HG03457 (cell line): ENCODE measurements around the gene MTF1.
"Not testable (repeated sequence)": the region's sequence is repeated elsewhere in the genome, so short reads cannot be mapped to it uniquely, and the experiment has no call there.

Source experiments
- ATAC-seq: cut with Tn5 transposase; IDR thresholded peaks from one replicate; pipeline ENCODE4 v1.9.1; 2021; ENCODE audit warnings: moderate number of reproducible peaks; ENCODE audit not compliant: unreplicated experiment

MTF1 gene

DNA sequence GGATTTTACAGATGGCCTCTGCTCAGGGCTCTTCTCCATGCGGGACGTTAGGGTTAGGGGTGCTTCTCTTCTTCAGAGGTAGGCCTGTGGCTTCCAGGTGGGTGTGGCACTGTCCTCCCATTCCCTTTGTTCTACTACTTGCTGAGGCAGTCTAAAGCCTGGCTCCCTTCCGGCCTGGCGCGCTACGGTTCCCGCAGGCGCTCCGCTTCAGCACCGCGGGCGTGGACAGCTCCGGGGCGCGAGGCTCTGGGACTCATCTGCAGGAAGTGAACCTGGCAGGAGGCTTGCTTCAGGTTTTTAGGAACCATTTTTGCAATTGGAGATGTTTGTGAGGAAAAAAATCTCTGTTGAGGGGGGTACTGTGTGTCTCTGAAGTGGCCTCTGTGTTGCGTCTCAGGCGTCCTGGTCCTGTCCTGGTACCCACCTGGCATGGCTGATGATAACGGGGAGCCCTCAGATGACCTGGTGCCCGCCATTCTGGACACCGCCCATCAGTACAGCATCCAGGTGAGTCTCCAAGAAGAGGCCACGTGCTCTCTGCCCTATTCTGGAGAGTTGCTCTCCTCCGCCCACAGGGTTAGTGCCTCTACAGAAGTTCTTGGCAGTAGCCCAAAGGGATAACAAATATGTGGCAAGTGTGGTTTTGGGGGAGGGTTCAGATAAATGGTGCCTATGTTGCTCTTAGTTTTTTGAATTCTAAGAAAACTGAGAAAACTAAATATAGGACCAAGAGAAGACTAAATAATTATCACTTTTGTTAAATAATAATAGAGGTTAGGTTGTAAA, 63.9 kb downstream of the MTF1 start:
- no peak for ATAC-seq

DNA sequence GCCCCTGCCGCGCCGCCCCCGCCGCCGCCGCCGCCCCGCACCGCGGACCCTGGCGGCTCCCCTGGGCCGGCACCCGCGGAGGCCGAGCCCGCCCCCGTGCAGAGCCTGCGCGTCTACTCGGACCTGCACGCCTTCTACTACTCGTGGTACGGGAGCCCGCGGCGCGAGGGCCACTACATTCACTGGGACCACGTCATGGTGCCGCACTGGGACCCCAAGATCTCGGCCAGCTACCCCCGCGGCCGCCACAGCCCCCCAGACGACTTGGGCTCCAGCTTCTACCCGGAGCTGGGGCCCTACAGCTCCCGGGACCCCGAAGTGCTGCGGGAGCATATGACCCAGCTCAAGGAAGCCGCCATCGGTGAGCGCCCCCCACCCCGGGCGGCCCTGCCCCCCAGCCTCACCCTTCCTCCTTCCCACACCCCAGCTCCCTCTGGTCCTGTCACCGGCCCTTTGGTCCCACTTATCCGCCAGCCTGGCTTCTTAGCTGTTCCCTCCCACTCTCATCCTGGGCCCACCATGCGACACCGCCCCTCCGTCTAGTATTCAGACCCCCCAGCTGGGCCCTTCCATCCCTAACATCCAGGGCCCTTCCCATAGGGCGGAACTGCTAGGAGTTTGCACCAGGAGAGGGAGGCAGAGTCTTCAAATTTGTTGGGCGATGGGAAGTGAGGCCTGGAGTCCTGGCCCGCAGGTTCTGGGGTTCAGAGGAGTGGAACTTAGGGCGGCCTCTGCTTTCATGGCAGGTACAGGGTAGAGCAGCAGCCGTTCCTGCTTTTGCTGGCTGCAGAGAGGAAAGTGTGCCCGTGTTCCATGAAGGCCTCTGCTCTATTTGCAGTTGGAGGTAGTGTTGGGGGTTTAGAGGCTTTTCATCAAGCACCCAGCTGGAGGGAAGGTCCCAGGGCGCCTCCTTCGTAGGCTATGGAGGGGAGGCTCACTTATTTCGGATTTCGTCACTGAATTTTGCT, 64.7 kb downstream of the MTF1 start:
- ATAC-seq = no peak

DNA sequence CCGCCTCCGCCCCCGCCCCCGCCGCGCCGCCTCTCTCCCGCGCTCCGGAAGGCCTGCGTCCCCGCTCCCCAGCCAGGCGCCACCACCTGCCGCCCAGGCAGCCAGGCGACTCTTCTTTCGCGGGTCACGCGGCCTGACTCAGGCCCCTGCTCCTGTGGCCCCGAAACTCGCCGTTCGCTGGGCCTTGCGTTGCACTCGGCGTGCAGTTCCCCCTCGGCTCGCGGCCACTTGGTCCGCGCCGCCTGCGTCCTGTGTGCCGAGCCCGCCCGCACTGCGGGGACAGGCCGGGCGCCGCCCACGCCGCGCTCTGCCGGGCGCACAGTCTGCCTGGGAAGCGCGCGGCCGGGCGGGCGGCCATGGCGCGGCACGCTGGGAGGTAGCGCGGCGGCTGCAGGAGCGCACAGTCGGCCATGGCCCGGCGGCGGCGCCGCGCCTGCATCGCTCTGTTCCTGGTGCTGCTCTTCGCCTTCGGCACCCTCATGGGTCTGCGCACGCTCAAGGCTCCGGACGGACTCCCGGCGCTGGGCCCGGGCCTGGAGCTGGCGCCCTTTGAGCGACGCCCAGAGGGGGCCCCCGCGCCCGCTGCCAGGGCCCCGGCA, 65.5 kb downstream of the MTF1 start, which contains the start of gene MANEAL:
Gene MANEAL (plus strand): TSS at position 75 of the 599 bp plus-strand sequence. CDS start 336 bp downstream, at position 411.
- ATAC-seq = no peak

GRCh38 chr1:37792943-37793686, 66.3 kb downstream of the MTF1 start:
- ATAC-seq = no peak

GRCh38 chr1:37782491-37782890, 76.9 kb downstream of the MTF1 start:
- no peak for ATAC-seq

GRCh38 chr1:37778654-37779053, 80.7 kb downstream of the MTF1 start:
- no peak for ATAC-seq

- ATAC-seq = no peak
Measured at GRCh38 chr1:37776946-37777516, 82.4 kb downstream of the MTF1 start.

DNA sequence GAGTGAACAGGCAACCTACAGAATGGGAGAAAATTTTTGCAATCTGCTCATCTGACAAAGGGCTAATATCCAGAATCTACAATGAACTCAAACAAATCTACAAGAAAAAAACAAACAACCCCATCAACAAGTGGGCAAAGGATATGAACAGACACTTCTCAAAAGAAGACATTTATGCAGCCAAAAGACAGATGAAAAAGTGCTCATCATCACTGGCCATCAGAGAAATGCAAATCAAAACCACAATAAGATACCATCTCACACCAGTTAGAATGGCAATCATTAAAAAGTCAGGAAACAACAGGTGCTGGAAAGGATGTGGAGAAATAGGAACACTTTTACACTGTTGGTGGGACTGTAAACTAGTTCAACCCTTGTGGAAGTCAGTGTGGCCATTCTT, 88.0 kb downstream of the MTF1 start:
- ATAC-seq = not testable (repeated sequence)

- no peak for ATAC-seq
Measured at GRCh38 chr1:37767488-37767887, 91.9 kb downstream of the MTF1 start.

- no peak for ATAC-seq
Measured at GRCh38 chr1:37765916-37766664, 93.3 kb downstream of the MTF1 start.

DNA sequence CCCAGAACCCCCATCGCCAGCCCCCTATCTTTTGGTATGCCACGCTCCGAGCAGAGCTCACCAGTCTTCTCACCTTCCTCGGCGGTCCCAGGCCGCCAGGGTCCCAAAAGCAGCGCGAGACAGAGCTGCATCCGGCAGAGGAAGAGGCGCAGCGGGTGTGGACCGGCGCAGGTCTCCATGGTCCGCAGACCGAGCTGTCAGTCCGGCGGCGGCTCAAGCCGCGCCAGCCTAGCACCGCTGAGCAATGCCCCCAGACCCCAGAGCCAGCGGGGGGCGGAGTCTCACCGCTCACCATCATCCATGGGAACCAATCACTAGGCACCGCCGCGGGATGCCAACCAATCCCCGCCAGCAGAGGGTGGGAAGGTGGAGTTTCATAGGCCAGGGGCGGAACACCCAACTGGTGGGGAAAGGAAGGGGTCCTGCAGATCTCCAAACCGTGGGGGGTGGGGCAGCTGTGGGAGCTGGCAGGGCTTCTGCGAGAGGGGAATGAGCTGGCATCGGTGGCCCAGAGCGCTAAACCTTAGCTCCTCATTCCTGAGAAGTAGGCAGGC, 94.4 kb downstream of the MTF1 start, which contains the start of gene EPHA10:
Gene EPHA10 (minus strand): TSS at position 233 of the 554 bp plus-strand sequence. CDS start 54 bp downstream, at position 179.
- ATAC-seq = no peak

GRCh38 chr1:37764414-37764825, 95.0 kb downstream of the MTF1 start:
- ATAC-seq = no peak

- ATAC-seq = no peak
Measured at GRCh38 chr1:37763791-37764413, 95.5 kb downstream of the MTF1 start.

DNA sequence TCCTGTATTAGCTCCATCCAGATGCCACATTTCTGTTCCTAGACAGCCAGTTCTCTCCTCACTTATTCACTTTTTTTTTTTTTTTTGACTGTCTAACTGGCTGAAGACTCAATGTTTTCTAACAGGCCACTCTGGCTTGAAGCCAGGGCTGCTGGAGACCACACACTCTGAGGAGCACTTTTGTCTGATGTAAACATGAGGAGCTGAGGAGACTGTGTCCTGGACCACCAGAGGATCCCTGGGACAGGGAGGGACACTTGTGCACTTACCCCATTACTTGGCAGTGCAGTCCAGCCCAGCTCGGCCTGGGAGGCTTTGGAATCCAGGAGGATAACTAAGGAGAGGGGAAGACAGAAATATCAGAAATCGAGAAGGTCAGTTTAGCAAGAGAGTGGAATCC, 96.9 kb downstream of the MTF1 start:
- ATAC-seq = no peak

GRCh38 chr1:37761416-37762095, 97.8 kb downstream of the MTF1 start:
- ATAC-seq = no peak
